ENCODE results near the gene SMIM22.
"Not testable (repeated sequence)": the region's sequence is repeated elsewhere in the genome, so short reads cannot be mapped to it uniquely, and the experiment has no call there.

The SMIM22 gene

DNA sequence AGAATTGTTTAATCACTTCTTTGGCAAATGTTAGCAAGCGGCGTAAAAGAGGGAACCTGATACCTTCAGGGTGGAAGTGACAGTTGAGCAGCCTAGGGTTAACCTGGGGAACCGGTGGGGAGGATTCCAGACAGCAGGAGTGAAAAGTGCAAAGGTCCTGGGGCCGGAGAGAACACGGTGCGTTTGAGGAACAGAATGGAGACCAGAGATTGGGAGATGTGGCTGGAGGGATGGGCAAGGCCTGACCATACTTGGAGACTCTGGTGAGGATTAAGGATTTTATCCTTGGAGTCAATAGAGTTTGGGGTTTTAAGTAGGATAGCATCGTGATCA, 25.9 kb upstream of the SMIM22 start:
- H3K36me3 ChIP-seq (ENCODE audit: insufficient read depth, low read length), result peaks cover 3% of the 10 kb centered on the region; the same call in 1 of the 2 replicates
- peaks cover 14% of the 10 kb centered on the region for H3K4me1 ChIP-seq (ENCODE audit: control insufficient read depth, insufficient read depth, low read length, unreplicated experiment)
- H3K4me3 ChIP-seq (ENCODE audit: low read depth, low read length), result peak overlapping the region; percentile 83
- H3K79me2 ChIP-seq (ENCODE audit: control insufficient read depth, insufficient read depth, low read length, unreplicated experiment), result peaks cover 24% of the 10 kb centered on the region
- H2AFZ ChIP-seq (ENCODE audit: low read length, unreplicated experiment), result peak overlapping the region; percentile 95
- no peak overlapping the region for H3K27ac ChIP-seq (ENCODE audit: low read depth, low read length)
- no peaks in the 10 kb centered on the region for H3K27me3 ChIP-seq (ENCODE audit: insufficient read depth, low read length)

DNA sequence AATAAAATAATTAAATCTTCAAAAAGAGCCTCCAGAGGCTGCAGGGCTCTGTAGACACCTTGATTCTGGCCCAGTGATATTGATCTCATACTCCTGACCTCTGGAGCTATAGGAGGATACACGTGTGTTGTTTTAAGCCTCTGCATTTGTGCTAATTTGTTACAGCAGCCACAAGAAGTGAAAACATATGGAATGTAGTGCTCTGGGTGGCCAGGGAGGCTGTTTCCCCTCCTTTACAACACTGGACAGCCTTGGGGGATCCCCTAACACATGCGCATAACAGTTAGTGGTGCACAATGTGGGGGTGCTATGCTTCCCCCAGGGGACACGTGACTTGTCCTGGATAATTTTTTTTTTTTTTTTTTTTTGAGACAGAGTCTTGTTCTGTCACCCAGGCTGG, 23.5 kb upstream of the SMIM22 start:
- Histone ChIP-seq H3K36me3 (ENCODE audit: insufficient read depth, low read length) (no peaks in the 10 kb centered on the region), H3K4me3 (ENCODE audit: low read depth, low read length) (no peak overlapping the region), H3K4me1 (ENCODE audit: control insufficient read depth, insufficient read depth, low read length, unreplicated experiment) (peaks cover 4% of the 10 kb centered on the region), H3K79me2 (ENCODE audit: control insufficient read depth, insufficient read depth, low read length, unreplicated experiment) (peaks cover 3% of the 10 kb centered on the region), H3K27me3 (ENCODE audit: insufficient read depth, low read length) (no peaks in the 10 kb centered on the region), H2AFZ (ENCODE audit: low read length, unreplicated experiment) (no peak overlapping the region), H3K27ac (ENCODE audit: low read depth, low read length) (no peak overlapping the region)

DNA sequence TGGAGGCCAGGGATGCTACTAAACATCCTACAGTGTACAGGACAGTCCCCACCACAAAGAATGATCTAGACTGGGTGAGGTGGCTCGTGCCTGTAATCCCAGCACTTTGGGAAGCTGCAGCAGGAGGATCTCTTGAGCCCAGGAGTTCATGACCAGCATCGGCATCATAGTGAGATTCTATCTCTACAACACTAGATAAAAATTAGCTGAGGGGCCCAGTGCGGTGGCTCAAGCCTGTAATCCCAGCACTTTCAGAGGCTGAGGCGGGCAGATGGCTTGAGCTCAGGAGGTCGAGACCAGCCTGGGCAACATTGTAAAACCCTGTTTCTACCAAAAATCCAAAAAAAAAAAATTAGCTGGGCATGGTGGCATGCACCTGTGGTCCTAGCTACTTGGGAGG, 22.8 kb upstream of the SMIM22 start:
- Histone ChIP-seq H3K4me3 (ENCODE audit: low read depth, low read length) (no peak overlapping the region), H3K79me2 (ENCODE audit: control insufficient read depth, insufficient read depth, low read length, unreplicated experiment) (no peaks in the 10 kb centered on the region), H2AFZ (ENCODE audit: low read length, unreplicated experiment) (no peak overlapping the region), H3K27me3 (ENCODE audit: insufficient read depth, low read length) (no peaks in the 10 kb centered on the region), H3K36me3 (ENCODE audit: insufficient read depth, low read length) (no peaks in the 10 kb centered on the region), H3K27ac (ENCODE audit: low read depth, low read length) (no peak overlapping the region), H3K4me1 (ENCODE audit: control insufficient read depth, insufficient read depth, low read length, unreplicated experiment) (peaks cover 4% of the 10 kb centered on the region)

DNA sequence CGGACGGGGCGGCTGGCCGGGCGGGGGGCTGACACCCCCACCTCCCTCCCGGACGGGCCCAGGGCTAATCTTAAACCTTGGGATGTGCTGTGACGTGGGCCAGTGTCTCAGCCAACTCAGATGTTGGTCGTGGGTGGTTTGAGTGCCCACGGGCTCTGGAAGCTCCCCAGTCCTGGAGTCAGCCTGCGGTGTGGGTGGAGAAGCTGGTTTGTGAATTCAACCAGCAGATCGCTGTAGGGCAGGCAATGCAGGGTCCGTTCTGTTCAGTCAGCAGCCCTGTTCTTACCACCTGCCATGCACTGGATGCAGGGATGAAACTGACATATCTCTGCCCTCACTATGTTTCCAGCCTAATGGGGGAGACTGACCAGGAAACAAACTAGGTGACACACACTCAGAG, 20.2 kb upstream of the SMIM22 start:
- Histone ChIP-seq H3K4me3 (ENCODE audit: low read depth, low read length) (no peak overlapping the region), H3K4me1 (ENCODE audit: control insufficient read depth, insufficient read depth, low read length, unreplicated experiment) (no peaks in the 10 kb centered on the region), H3K79me2 (ENCODE audit: control insufficient read depth, insufficient read depth, low read length, unreplicated experiment) (no peaks in the 10 kb centered on the region), H3K27ac (ENCODE audit: low read depth, low read length) (no peak overlapping the region), H2AFZ (ENCODE audit: low read length, unreplicated experiment) (no peak overlapping the region), H3K36me3 (ENCODE audit: insufficient read depth, low read length) (no peaks in the 10 kb centered on the region), H3K27me3 (ENCODE audit: insufficient read depth, low read length) (no peaks in the 10 kb centered on the region)

DNA sequence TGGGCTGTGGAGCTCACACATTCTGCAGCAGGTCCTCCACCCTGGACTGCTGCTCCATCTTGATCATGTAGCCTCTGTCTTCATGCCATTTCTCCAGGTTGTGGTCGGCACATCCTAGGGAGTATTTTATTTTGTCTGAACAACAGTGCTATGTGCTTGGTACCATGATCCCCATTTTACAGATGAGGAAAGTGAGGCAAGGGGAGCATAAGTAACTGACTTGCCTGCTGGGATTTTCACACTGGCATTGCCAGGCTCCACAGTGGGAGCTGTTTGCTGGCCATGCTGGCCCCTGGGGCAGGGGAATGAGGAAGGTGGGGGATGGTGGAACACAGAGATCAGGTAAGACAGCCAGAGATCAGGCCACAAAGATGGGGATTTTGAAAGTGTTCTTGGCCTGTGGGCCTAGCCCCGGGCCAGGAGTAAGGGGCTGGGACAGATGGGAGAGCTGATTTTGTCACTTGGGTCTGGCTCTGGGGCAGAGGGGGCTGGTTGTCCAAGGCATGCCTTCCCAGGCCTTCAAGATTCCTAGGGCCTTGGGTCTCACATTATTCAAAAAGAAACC, 18.9 kb upstream of the SMIM22 start:
- H3K27me3 ChIP-seq (ENCODE audit: insufficient read depth, low read length), result no peaks in the 10 kb centered on the region

DNA sequence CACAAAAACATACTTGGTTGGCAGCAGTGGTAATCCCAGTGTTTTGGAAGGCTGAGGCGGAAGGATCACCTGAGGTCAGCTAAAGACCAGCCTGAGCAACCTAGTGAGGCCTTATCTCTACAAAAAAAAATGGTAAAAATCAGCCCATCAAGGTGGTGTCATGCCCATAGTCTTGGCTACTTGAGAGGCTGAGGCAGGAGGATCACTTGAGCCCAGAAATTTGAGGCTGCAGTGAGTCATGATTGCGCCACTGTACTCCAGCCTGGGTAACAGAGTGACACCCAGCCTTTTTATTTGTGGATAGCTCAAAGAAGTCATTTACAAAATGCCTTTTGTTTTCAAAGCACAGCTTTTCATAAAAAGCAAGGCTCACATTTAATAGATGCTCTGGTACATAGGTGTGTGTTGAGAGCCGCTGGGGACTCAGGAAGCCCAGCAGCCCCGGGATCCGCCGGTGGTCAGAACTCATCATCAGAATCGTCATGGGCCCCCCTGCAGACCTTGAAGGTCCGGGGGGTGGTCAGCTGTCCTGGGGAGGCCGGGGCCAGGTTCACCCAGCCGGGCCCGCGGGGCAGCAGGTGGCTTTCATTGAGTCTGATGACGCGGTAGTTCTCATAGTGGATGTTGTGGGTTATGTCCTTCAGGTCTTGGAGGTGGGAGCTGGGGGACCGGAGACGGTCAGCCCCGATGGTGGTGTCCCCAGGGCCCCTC, 17.7 kb upstream of the SMIM22 start:
- no peaks in the 10 kb centered on the region for H3K79me2 ChIP-seq (ENCODE audit: control insufficient read depth, insufficient read depth, low read length, unreplicated experiment)
- no peak overlapping the region for H3K27ac ChIP-seq (ENCODE audit: low read depth, low read length)
- no peak overlapping the region for H3K4me3 ChIP-seq (ENCODE audit: low read depth, low read length)
- H3K27me3 ChIP-seq (ENCODE audit: insufficient read depth, low read length), result no peaks in the 10 kb centered on the region
- no peak overlapping the region for H2AFZ ChIP-seq (ENCODE audit: low read length, unreplicated experiment)
- no peaks in the 10 kb centered on the region for H3K36me3 ChIP-seq (ENCODE audit: insufficient read depth, low read length)
- H3K4me1 ChIP-seq (ENCODE audit: control insufficient read depth, insufficient read depth, low read length, unreplicated experiment), result no peaks in the 10 kb centered on the region

More for the DNA sequence above, 18.9 kb upstream of the SMIM22 start:
- Histone ChIP-seq H3K36me3 (ENCODE audit: insufficient read depth, low read length) (no peaks in the 10 kb centered on the region), H3K4me3 (ENCODE audit: low read depth, low read length) (no peak overlapping the region), H3K4me1 (ENCODE audit: control insufficient read depth, insufficient read depth, low read length, unreplicated experiment) (no peaks in the 10 kb centered on the region), H3K79me2 (ENCODE audit: control insufficient read depth, insufficient read depth, low read length, unreplicated experiment) (no peaks in the 10 kb centered on the region), H3K27ac (ENCODE audit: low read depth, low read length) (no peak overlapping the region), H2AFZ (ENCODE audit: low read length, unreplicated experiment) (no peak overlapping the region)

DNA sequence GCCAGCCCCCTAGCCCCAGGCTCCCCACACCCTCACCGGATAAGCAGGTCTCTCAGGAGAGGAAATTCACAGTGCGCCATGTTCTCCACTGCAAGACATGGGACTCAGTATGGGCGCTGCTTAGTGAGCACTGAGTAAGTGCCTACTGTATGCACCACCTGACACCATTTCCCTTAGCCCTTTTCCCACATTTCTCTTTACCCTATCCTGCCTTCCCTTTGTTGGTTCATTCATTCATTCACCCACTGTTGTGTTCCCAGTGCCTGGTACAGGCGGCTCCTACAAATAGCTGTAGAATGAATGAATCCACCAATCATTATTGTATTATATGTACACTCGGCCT, 17.1 kb upstream of the SMIM22 start:
- no peaks in the 10 kb centered on the region for H3K79me2 ChIP-seq (ENCODE audit: control insufficient read depth, insufficient read depth, low read length, unreplicated experiment)
- H3K4me1 ChIP-seq (ENCODE audit: control insufficient read depth, insufficient read depth, low read length, unreplicated experiment), result no peaks in the 10 kb centered on the region
- H3K4me3 ChIP-seq (ENCODE audit: low read depth, low read length), result no peak overlapping the region
- H3K27ac ChIP-seq (ENCODE audit: low read depth, low read length), result no peak overlapping the region
- no peaks in the 10 kb centered on the region for H3K27me3 ChIP-seq (ENCODE audit: insufficient read depth, low read length)
- H3K36me3 ChIP-seq (ENCODE audit: insufficient read depth, low read length), result no peaks in the 10 kb centered on the region
- no peak overlapping the region for H2AFZ ChIP-seq (ENCODE audit: low read length, unreplicated experiment)

DNA sequence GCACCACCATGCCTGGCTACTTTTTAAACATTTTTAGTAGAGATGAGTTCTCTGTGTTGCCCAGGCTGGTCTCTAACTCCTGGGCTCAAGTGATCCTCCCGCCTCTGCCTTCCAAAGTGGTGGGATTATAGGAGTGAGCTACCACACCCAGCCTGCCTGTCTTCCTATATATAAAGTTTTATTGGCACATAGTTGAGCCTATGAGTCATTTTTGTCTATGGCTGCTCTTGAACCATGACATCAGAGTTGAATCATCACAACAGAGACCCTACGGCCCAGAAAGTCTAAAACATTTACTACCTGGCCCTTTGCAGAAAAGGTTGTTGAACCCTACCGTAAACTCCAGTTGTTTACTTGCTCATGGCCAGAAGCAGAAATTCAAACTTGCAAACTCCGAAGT, 14.9 kb upstream of the SMIM22 start:
- Histone ChIP-seq H3K4me1 (ENCODE audit: control insufficient read depth, insufficient read depth, low read length, unreplicated experiment) (no peaks in the 10 kb centered on the region), H2AFZ (ENCODE audit: low read length, unreplicated experiment) (no peak overlapping the region), H3K4me3 (ENCODE audit: low read depth, low read length) (no peak overlapping the region), H3K27me3 (ENCODE audit: insufficient read depth, low read length) (no peaks in the 10 kb centered on the region), H3K36me3 (ENCODE audit: insufficient read depth, low read length) (no peaks in the 10 kb centered on the region), H3K27ac (ENCODE audit: low read depth, low read length) (no peak overlapping the region), H3K79me2 (ENCODE audit: control insufficient read depth, insufficient read depth, low read length, unreplicated experiment) (no peaks in the 10 kb centered on the region)

DNA sequence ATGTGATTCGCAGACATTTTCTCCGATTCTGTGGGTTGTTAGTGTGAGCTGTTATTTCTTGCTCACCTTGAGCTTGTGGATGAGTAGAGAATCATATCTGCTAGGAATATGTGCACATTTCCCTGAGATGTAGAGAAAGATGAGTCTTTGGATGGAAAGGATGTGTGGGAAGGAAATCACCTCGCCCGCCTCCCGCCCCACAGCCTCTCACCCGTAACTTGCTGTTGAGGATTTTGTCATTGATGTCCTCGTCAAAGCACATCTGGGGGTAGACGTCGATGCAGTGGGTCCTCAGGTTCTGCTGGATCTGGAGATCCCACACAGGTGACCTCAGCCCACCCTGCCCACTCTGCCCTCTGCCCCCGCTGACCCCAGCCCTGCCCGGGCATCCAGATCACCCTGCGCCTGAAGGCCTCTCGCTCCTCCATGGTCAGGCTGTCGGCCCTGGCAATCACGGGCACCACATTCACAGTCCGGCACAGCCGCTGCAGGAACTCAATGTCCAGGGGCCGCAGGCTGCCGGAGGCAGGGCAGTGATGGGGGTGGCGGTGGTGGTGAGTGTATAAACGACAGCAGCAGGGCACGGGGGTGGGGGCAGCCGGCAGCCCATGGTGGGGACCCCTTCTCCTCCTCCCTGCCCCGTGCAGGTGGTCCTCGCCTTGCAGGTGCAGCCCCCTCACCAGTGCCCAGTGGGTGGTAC, 11.8 kb upstream of the SMIM22 start:
- Histone ChIP-seq H3K27me3 (ENCODE audit: insufficient read depth, low read length) (no peaks in the 10 kb centered on the region), H2AFZ (ENCODE audit: low read length, unreplicated experiment) (no peak overlapping the region), H3K4me1 (ENCODE audit: control insufficient read depth, insufficient read depth, low read length, unreplicated experiment) (no peaks in the 10 kb centered on the region), H3K36me3 (ENCODE audit: insufficient read depth, low read length) (no peaks in the 10 kb centered on the region), H3K4me3 (ENCODE audit: low read depth, low read length) (no peak overlapping the region), H3K79me2 (ENCODE audit: control insufficient read depth, insufficient read depth, low read length, unreplicated experiment) (no peaks in the 10 kb centered on the region), H3K27ac (ENCODE audit: low read depth, low read length) (no peak overlapping the region)

DNA sequence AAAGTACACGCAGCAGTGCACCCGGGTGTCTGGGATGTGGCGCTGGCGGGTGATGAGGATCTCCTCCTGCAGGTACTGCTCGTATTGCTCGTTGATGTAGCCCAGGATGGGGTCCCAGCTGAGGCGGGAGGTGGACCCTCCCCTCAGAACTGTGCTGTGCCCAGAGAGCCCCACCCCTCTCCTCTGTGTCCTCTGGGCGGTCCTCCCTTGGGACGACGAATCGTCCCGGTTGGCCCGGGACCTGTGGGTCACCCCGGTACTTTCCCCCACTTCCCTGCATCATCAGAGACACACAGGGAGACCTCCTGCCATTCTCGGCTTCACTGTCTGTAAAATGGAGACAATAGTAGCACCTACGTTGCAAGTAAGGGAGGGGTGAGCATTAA, 11.2 kb upstream of the SMIM22 start:
- H3K27ac ChIP-seq (ENCODE audit: low read depth, low read length), result no peak overlapping the region
- no peaks in the 10 kb centered on the region for H3K79me2 ChIP-seq (ENCODE audit: control insufficient read depth, insufficient read depth, low read length, unreplicated experiment)
- H3K27me3 ChIP-seq (ENCODE audit: insufficient read depth, low read length), result no peaks in the 10 kb centered on the region
- H3K4me3 ChIP-seq (ENCODE audit: low read depth, low read length), result no peak overlapping the region
- no peak overlapping the region for H2AFZ ChIP-seq (ENCODE audit: low read length, unreplicated experiment)
- H3K4me1 ChIP-seq (ENCODE audit: control insufficient read depth, insufficient read depth, low read length, unreplicated experiment), result no peaks in the 10 kb centered on the region
- H3K36me3 ChIP-seq (ENCODE audit: insufficient read depth, low read length), result no peaks in the 10 kb centered on the region

DNA sequence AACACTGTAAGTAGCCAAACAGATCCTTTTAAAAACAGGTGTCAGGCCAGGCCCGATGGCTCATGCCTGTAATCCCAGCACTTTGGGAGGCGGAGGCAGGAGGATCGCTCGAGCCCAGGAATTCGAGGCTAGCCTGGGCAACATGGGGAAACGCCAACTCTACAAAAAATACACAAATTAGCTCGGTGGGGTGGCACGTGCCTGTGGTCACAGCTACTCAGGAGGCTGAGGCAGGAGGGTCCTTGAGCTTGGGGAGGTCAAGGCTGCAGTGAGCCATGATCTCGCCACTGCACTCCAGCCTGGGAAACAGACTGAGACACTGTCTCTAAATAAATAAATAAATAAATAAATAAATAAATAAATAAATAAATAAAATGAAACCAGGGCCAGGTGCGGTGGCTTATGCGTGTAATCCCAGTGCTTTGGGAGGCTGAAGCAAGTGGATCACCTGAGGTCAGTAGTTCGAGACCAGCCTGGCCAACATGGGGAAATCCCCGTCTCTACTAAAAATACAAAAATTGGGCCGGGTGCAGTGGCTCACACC, 10.7 kb upstream of the SMIM22 start:
- H3K4me3 ChIP-seq (ENCODE audit: low read depth, low read length); H3K27me3 ChIP-seq (ENCODE audit: insufficient read depth, low read length); H3K27ac ChIP-seq (ENCODE audit: low read depth, low read length); H3K79me2 ChIP-seq (ENCODE audit: control insufficient read depth, insufficient read depth, low read length, unreplicated experiment); H3K36me3 ChIP-seq (ENCODE audit: insufficient read depth, low read length); H2AFZ ChIP-seq (ENCODE audit: low read length, unreplicated experiment); H3K4me1 ChIP-seq (ENCODE audit: control insufficient read depth, insufficient read depth, low read length, unreplicated experiment): not testable (repeated sequence)
